ENCODE measurements around the gene DAB2.

GRCh38 chr5:39412721-39413394 lies 11.9 kb downstream of the DAB2 start:
- TF ChIP-seq CTCF (optimal IDR thresholded peaks at IDR 0.05 in 1 of 3, IDR thresholded peaks at IDR 0.05 in 1 of 3, conservative IDR thresholded peaks at IDR 0.05 in 1 of 3; ENCODE audit: extremely low read depth in 1 of 3, insufficient read depth in 2 of 3, low read length in 3 of 3) (no peak), EZH2 (IDR thresholded peaks at IDR 0.05; ENCODE audit: low read length) (no peak)
